ENCODE measurements around the gene DOCK2. TPM values are rescaled to one million over a fixed set of nuclear protein-coding genes. Genes with fewer than 3 reads are reported as not detected.
"Not testable (repeated sequence)": the region's sequence is repeated elsewhere in the genome, so short reads cannot be mapped to it uniquely, and the experiment has no call there.

The DOCK2 gene
- total RNA-seq, 6 donors from 2014 or later: 46.7 to 150 (median 73.8) TPM

GRCh38 chr5:169944922-169945680, 308.0 kb downstream of the DOCK2 start:
- peaks cover 0 to 7% (median 1%) of the 10 kb centered on the region in 4 donors for H3K4me1 ChIP-seq
- TF ChIP-seq POLR2AphosphoS5 (IDR thresholded peaks at IDR 0.05) (no peak), CTCF (IDR thresholded peaks at IDR 0.05) (no peak), EP300 (IDR thresholded peaks at IDR 0.05) (no peak), POLR2A (IDR thresholded peaks at IDR 0.05) (no peak)
- ATAC-seq (ENCODE audit: low FRiP score in 2 of 2) (peak in 1 of 2 donors; percentile 6), DNase-seq (no peak)
- no peaks in the 10 kb centered on the region for H3K36me3 ChIP-seq
- H3K4me3 ChIP-seq: no peak overlapping the region
- H3K27me3 ChIP-seq: no peaks in the 10 kb centered on the region
- H3K9me3 ChIP-seq: no peaks in the 10 kb centered on the region
- H3K27ac ChIP-seq: peak overlapping the region in 1 of 4 donors; percentile 21
- WGBS, 2 donors: 62 to 67% methylated on average over 8 of the region's 8 CpGs

GRCh38 chr5:169945831-169946261, 308.8 kb downstream of the DOCK2 start:
- DNase-seq (peak; percentile 21 to 40), ATAC-seq (ENCODE audit: low FRiP score in 2 of 2) (peak; percentile 38 to 58)
- TF ChIP-seq POLR2A (IDR thresholded peaks at IDR 0.05) (no peak), EP300 (IDR thresholded peaks at IDR 0.05) (no peak), POLR2AphosphoS5 (IDR thresholded peaks at IDR 0.05) (no peak), CTCF (IDR thresholded peaks at IDR 0.05) (no peak)
- Histone ChIP-seq H3K4me3 (no peak overlapping the region), H3K27me3 (no peaks in the 10 kb centered on the region), H3K4me1 (peaks cover 0 to 7% (median 1%) of the 10 kb centered on the region in 4 donors), H3K9me3 (no peaks in the 10 kb centered on the region), H3K27ac (peak overlapping the region in 2 of 4 donors; percentile 21), H3K36me3 (no peaks in the 10 kb centered on the region)
- WGBS, 2 donors: 16 to 27% methylated on average over 3 of the region's 3 CpGs

GRCh38 chr5:169946743-169947295, 309.7 kb downstream of the DOCK2 start:
- 86 to 91% methylated on average over 5 of the region's 5 CpGs for WGBS, 2 donors

GRCh38 chr5:169950333-169950732, 313.3 kb downstream of the DOCK2 start:
- 93 to 96% methylated on average over 2 of the region's 2 CpGs for WGBS, 2 donors
- no peak overlapping the region for H3K4me3 ChIP-seq
- TF ChIP-seq CTCF (IDR thresholded peaks at IDR 0.05) (no peak), POLR2AphosphoS5 (IDR thresholded peaks at IDR 0.05) (no peak), EP300 (IDR thresholded peaks at IDR 0.05) (no peak)
- no peaks in the 10 kb centered on the region for H3K36me3 ChIP-seq
- no peak for DNase-seq
- H3K27ac ChIP-seq: no peak overlapping the region
- peaks cover 0 to 7% (median 1%) of the 10 kb centered on the region in 4 donors for H3K4me1 ChIP-seq
- no peaks in the 10 kb centered on the region for H3K27me3 ChIP-seq
- no peaks in the 10 kb centered on the region for H3K9me3 ChIP-seq
- ATAC-seq (ENCODE audit: low FRiP score in 2 of 2): no peak

More at GRCh38 chr5:169946743-169947295, 309.7 kb downstream of the DOCK2 start:
- no peaks in the 10 kb centered on the region for H3K27me3 ChIP-seq
- no peaks in the 10 kb centered on the region for H3K9me3 ChIP-seq
- H3K4me3 ChIP-seq: no peak overlapping the region
- no peaks in the 10 kb centered on the region for H3K36me3 ChIP-seq
- DNase-seq: no peak
- no peak for TF ChIP-seq POLR2AphosphoS5 (IDR thresholded peaks at IDR 0.05)
- TF ChIP-seq EP300 (IDR thresholded peaks at IDR 0.05): no peak
- TF ChIP-seq CTCF (IDR thresholded peaks at IDR 0.05): no peak
- no peak for TF ChIP-seq POLR2A (IDR thresholded peaks at IDR 0.05)
- no peak for ATAC-seq (ENCODE audit: low FRiP score in 2 of 2)
- no peak overlapping the region for H3K27ac ChIP-seq
- peaks cover 0 to 7% (median 1%) of the 10 kb centered on the region in 4 donors for H3K4me1 ChIP-seq

- 62 to 80% methylated on average over 4 of the region's 4 CpGs for WGBS, 2 donors
- H3K9me3 ChIP-seq, DNase-seq, H3K36me3 ChIP-seq, H3K27me3 ChIP-seq, H3K4me3 ChIP-seq, H3K4me1 ChIP-seq, H3K27ac ChIP-seq: not testable (repeated sequence)
- ATAC-seq (ENCODE audit: low FRiP score in 2 of 2): peak in 1 of 2 donors; percentile 32
These were observed 316.1 kb downstream of the DOCK2 start for GRCh38 chr5:169953196-169953595.

Data from upper lobe of left lung (tissue), 6 donors.